LNCAP (cell line): ENCODE results near the gene FOXI1.

Experiments
- CTCF ChIP-seq: fragments of 450-650 bp; IDR thresholded peaks from 2 replicates; pipeline ENCODE4 v1.5.1; 2017; ENCODE audit warnings: mild to moderate bottlenecking

Gene FOXI1

GRCh38 chr5:170132976-170133448 is 27.3 kb downstream of the FOXI1 start:
- no peak for TF ChIP-seq CTCF

- no peak for TF ChIP-seq CTCF
These were observed 30.2 kb downstream of the FOXI1 start for GRCh38 chr5:170135796-170136490.

- TF ChIP-seq CTCF: no peak
These were observed 30.8 kb downstream of the FOXI1 start for GRCh38 chr5:170136506-170136905.

- TF ChIP-seq CTCF: no peak
These were observed 32.1 kb downstream of the FOXI1 start for GRCh38 chr5:170137694-170138214.

DNA sequence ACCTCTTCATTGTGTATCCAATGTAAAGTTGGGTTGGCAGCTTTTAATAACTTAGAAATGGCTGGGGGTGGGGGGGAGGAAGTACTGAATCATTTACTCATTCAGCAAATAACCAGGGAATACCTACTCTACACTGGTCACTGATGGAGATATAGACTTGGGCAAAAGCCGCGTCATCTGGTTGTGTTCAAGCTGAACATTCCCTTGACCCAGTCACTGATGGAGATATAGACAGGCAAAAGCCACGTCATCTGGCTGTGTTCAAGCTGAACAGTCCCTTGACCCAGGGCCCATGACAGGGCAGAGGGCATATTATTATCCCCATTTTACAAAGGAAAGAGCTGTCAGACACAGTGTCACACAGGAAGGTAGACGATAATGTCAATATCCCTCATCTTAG is 32.6 kb downstream of the FOXI1 start:
- TF ChIP-seq CTCF: no peak

DNA sequence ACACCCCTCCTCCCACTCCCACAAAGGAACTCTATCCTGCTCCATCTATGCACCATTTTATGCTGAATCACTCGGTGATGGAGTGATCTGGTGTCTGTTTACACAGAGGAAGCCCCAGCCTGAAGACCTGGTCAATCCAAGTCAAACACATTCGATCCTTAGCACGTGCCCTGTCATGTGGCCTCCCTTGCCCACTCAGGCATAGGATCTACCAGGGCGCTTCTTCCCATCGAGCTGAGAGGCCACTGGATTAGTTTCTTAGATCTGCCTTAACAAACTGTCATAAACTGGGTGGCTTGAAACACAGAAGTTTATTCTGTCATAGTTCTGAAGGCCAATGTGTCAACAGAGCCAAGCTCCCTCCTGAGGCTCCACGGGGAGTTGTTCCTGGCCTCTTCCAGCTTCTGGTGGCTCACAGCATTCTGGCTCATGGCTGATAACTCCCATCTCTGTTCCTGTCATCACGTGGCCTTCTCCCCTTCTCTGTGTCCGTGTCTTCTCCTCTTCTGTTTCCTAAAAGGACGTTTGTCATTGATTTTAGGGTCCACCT is 34.2 kb downstream of the FOXI1 start:
- no peak for TF ChIP-seq CTCF

DNA sequence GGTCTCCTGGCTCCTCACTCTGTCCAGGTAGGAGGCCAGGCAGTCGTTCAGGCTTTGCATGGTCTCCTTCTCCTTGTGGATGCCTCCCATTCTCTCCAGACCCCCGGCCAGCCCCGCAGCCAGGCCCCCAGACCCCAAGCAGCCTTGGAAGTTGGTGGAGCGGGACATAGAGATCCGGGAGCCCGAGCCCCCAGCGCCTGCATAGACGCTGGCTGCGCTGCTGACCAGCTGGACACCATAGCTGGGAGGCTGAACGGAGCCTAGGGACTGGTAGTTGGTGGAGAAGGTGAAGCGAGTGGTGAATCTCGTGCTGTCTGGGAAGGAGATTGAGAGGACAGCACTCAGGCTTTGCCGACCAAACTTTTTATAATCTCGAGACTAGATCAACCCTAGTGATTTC is 35.9 kb downstream of the FOXI1 start:
- no peak for TF ChIP-seq CTCF
